HUES48 (cell line): Measurements from ENCODE around the gene PARP12.
A peak's percentile ranks its signal among the peaks of the same experiment; 100 is the strongest.

Experiments
- H3K27ac ChIP-seq: one replicate; pipeline ENCODE4 v1.7.0; 2013; ENCODE audit warnings: low read depth, low read length, inconsistent platforms
- H3K27me3 ChIP-seq: 2 replicates; pipeline ENCODE4 v1.6.1; 2013; ENCODE audit warnings: mild to moderate bottlenecking, low read length; ENCODE audit not compliant: control insufficient read depth, insufficient read depth
- H3K36me3 ChIP-seq: 2 replicates; pipeline ENCODE4 v1.6.1; 2013; ENCODE audit warnings: low read length; ENCODE audit not compliant: control insufficient read depth, insufficient read depth
- H3K4me1 ChIP-seq: 2 replicates; pipeline ENCODE4 v1.6.1; 2013; ENCODE audit warnings: mild to moderate bottlenecking, low read length; ENCODE audit not compliant: control insufficient read depth, insufficient read depth
- H3K4me3 ChIP-seq: 2 replicates; pipeline ENCODE4 v1.5.1; 2013; ENCODE audit warnings: mild to moderate bottlenecking, low read depth, low read length
- H3K9ac ChIP-seq: 2 replicates; pipeline ENCODE4 v1.6.1; 2013; ENCODE audit warnings: mild to moderate bottlenecking, low read depth, low read length, moderate library complexity
- H3K9me3 ChIP-seq: 2 replicates; pipeline ENCODE4 v1.6.1; 2013; ENCODE audit warnings: low read length; ENCODE audit not compliant: control insufficient read depth, insufficient read depth

The PARP12 gene

GRCh38 chr7:139976838-139977656, 85.7 kb downstream of the PARP12 start:
- Histone ChIP-seq H3K9ac (no peak overlapping the region), H3K27me3 (no peaks in the 10 kb centered on the region), H3K36me3 (no peaks in the 10 kb centered on the region), H3K27ac (no peak overlapping the region), H3K4me3 (no peak overlapping the region), H3K4me1 (peaks cover 40% of the 10 kb centered on the region), H3K9me3 (no peaks in the 10 kb centered on the region)

GRCh38 chr7:139976055-139976837, 86.5 kb downstream of the PARP12 start:
- no peaks in the 10 kb centered on the region for H3K36me3 ChIP-seq
- H3K27ac ChIP-seq = no peak overlapping the region
- H3K9me3 ChIP-seq = no peaks in the 10 kb centered on the region
- H3K27me3 ChIP-seq = no peaks in the 10 kb centered on the region
- peaks cover 46% of the 10 kb centered on the region for H3K4me1 ChIP-seq
- no peak overlapping the region for H3K9ac ChIP-seq
- no peak overlapping the region for H3K4me3 ChIP-seq

GRCh38 chr7:139974179-139974811, 88.5 kb downstream of the PARP12 start:
- H3K4me1 ChIP-seq = peaks cover 50% of the 10 kb centered on the region
- H3K4me3 ChIP-seq = no peak overlapping the region

More at GRCh38 chr7:139974179-139974811, 88.5 kb downstream of the PARP12 start:
- Histone ChIP-seq H3K27ac (peak overlapping the region; percentile 16), H3K9me3 (no peaks in the 10 kb centered on the region), H3K27me3 (no peaks in the 10 kb centered on the region), H3K9ac (no peak overlapping the region), H3K36me3 (no peaks in the 10 kb centered on the region)
